DMS153 treated with DMSO at 0.1 percent for 48 hours (cell line): ENCODE results near the gene PPM1F.

Source experiments
- DNase-seq: peaks from one replicate; lab custom pipeline; 2025; ENCODE audit not compliant: unreplicated experiment; lab: John Stamatoyannopoulos, UW

Gene PPM1F

GRCh38 chr22:21975854-21976345 is 23.3 kb upstream of the PPM1F start:
- DNase-seq = no peak

GRCh38 chr22:21975273-21975672 is 22.6 kb upstream of the PPM1F start:
- no peak for DNase-seq

- no peak for DNase-seq
These were observed 21.5 kb upstream of the PPM1F start for GRCh38 chr22:21974058-21974649.

GRCh38 chr22:21972806-21973205 is 20.2 kb upstream of the PPM1F start:
- DNase-seq = no peak

- no peak for DNase-seq
These were observed 19.7 kb upstream of the PPM1F start for GRCh38 chr22:21972293-21972779.

GRCh38 chr22:21971858-21972275 is 19.2 kb upstream of the PPM1F start:
- no peak for DNase-seq

GRCh38 chr22:21970800-21971617 is 18.4 kb upstream of the PPM1F start:
- DNase-seq = no peak

GRCh38 chr22:21970037-21970799 is 17.6 kb upstream of the PPM1F start:
- no peak for DNase-seq

GRCh38 chr22:21968452-21969129 is 15.9 kb upstream of the PPM1F start:
- no peak for DNase-seq

GRCh38 chr22:21967693-21968271 is 15.1 kb upstream of the PPM1F start:
- no peak for DNase-seq

- no peak for DNase-seq
These were observed 14.2 kb upstream of the PPM1F start for GRCh38 chr22:21966643-21967516.

- no peak for DNase-seq
These were observed 13.2 kb upstream of the PPM1F start for GRCh38 chr22:21965762-21966288.

- DNase-seq = no peak
These were observed 12.4 kb upstream of the PPM1F start for GRCh38 chr22:21964918-21965484.

- DNase-seq = no peak
These were observed 11.6 kb upstream of the PPM1F start for GRCh38 chr22:21964234-21964633.

- no peak for DNase-seq
These were observed 11.2 kb upstream of the PPM1F start for GRCh38 chr22:21963790-21964211.

GRCh38 chr22:21963286-21963685 is 10.6 kb upstream of the PPM1F start:
- no peak for DNase-seq

GRCh38 chr22:21962655-21962949 is 10.0 kb upstream of the PPM1F start:
- DNase-seq = no peak

GRCh38 chr22:21961886-21962654 is 9.4 kb upstream of the PPM1F start:
- DNase-seq = no peak
